ENCODE results near the gene SOCS3.

- TF ChIP-seq CTCF (IDR thresholded peaks at IDR 0.05; ENCODE audit: low read length) (no peak), EZH2phosphoT487 (IDR thresholded peaks at IDR 0.05; ENCODE audit: low read length) (no peak), EZH2 (optimal IDR thresholded peaks at IDR 0.05; ENCODE audit: low read depth, low read length) (no peak)
Measured at GRCh38 chr17:78392295-78392694, 32.4 kb upstream of the SOCS3 start.
